K562 (cell line): Measurements from ENCODE around the gene DDAH2. TPM values are rescaled to one million over a fixed set of nuclear protein-coding genes. Genes with fewer than 3 reads are reported as not detected.

Experiments used
- ARID1B ChIP-seq: fragments of 450-650 bp; IDR thresholded peaks from 2 replicates; pipeline ENCODE4 v1.6.1; 2016; ENCODE audit warnings: antibody characterized with exemption, mild to moderate bottlenecking, inconsistent platforms
- CBFA2T2 ChIP-seq: fragments of 450-650 bp; conservative IDR thresholded peaks from 2 replicates; pipeline ENCODE4 v1.6.1; 2017; ENCODE audit warnings: mild to moderate bottlenecking
- EP300 ChIP-seq: IDR thresholded peaks from 2 replicates; pipeline ENCODE4 v1.6.1; 2012; ENCODE audit warnings: low read length, improper control_type of control experiment
- ETV5 ChIP-seq: sonication (generic); formaldehyde crosslinking; IDR thresholded peaks from 2 replicates; pipeline ENCODE4 v1.4.0; 2020; ENCODE audit warnings: low read depth, mild to moderate bottlenecking, missing genetic modification reagents
- L3MBTL2 ChIP-seq: fragments of 450-650 bp; IDR thresholded peaks from 2 replicates; pipeline ENCODE4 v1.6.1; 2016; ENCODE audit warnings: mild to moderate bottlenecking, moderate library complexity
- MTA3 ChIP-seq: fragments of 450-650 bp; formaldehyde crosslinking; IDR thresholded peaks from 2 replicates; pipeline ENCODE4 v1.6.1; 2017; ENCODE audit warnings: mild to moderate bottlenecking, borderline replicate concordance
- NONO ChIP-seq, 2 experiments: fragments of 200-400 bp in 1 of 2; fragments of 450-650 bp in 1 of 2; formaldehyde crosslinking in 1 of 2; IDR thresholded peaks; 2 replicates each; pipeline ENCODE4 v1.6.1; 2017; ENCODE audit warnings: low read depth in 2 of 2, mild to moderate bottlenecking in 2 of 2, moderate library complexity in 2 of 2, low read length in 1 of 2
- NR3C1 ChIP-seq: sonication (generic); formaldehyde crosslinking; IDR thresholded peaks from 2 replicates; pipeline ENCODE4 v1.8.1; 2022; ENCODE audit warnings: missing genetic modification reagents
- SPI1 ChIP-seq: IDR thresholded peaks from 2 replicates; pipeline ENCODE4 v1.6.1; 2011; ENCODE audit warnings: low read depth, low read length, control low read depth, borderline replicate concordance
- SRF ChIP-seq, 2 experiments: fragments of 250-450, 450-650 bp in 1 of 2; sonication (Bioruptor Pico) in 1 of 2; sonication (generic) in 1 of 2; formaldehyde crosslinking; IDR thresholded peaks; 2 replicates each; pipeline versions ENCODE4 v1.5.0 to v1.5.1; 2020 to 2022; ENCODE audit warnings: mild to moderate bottlenecking in 1 of 2, missing genetic modification reagents in 1 of 2
- ZBTB7A ChIP-seq: IDR thresholded peaks from 2 replicates; pipeline ENCODE4 v1.6.1; 2011; ENCODE audit warnings: low read depth, mild to moderate bottlenecking, low read length, moderate library complexity, borderline replicate concordance; ENCODE audit not compliant: control insufficient read depth
- ZC3H11A ChIP-seq: IDR thresholded peaks from 2 replicates; pipeline ENCODE4 v1.6.1; 2012; ENCODE audit warnings: low read depth, low read length, improper control_type of control experiment
- ZFX ChIP-seq: sonication (generic); formaldehyde crosslinking; IDR thresholded peaks from 2 replicates; pipeline ENCODE4 v1.8.0; 2022; ENCODE audit warnings: mild to moderate bottlenecking, missing genetic modification reagents, moderate library complexity
- ZKSCAN8 ChIP-seq: fragments of 200-800 bp; sonication (Bioruptor generic); IDR thresholded peaks from 2 replicates; pipeline ENCODE4 v1.6.1; 2016; ENCODE audit warnings: missing genetic modification characterization, missing compliant biosample characterization
- polyA plus RNA-seq, 8 experiments: library from polyadenylated mRNA; depleted of rRNA in 4 of 8; stranded (reverse) in 5 of 8; unstranded in 3 of 8; fragments of >200 nt; fragmentation: Nextera tagmentation in 2 of 8; fragmentation: Illumina TruSeq in 1 of 8; extraction: Ambion mirVana in 2 of 8; extraction: Trizol in 1 of 8; gene quantifications; 2 replicates each; pipeline versions ENCODE4 v1.2.1 to v1.2.3, GENCODE V29; 2011 to 2014; ENCODE audit warnings: inconsistent platforms in 1 of 8, missing spikeins in 1 of 8
- total RNA-seq, 7 experiments: library from RNA; depleted of rRNA in 6 of 7; stranded (reverse); fragments of >200 nt in 6 of 7; fragmentation: Illumina TruSeq in 2 of 7; extraction: Trizol in 2 of 7; gene quantifications; 2 replicates each; pipeline versions ENCODE4 v1.2.1 to v1.2.3, GENCODE V29; 2011 to 2021; ENCODE audit warnings: low replicate concordance in 1 of 7
- TF ChIP-seq, protein P1 (sequence below): sonication (generic); formaldehyde crosslinking; IDR thresholded peaks from 2 replicates; pipeline ENCODE4 v1.8.0; 2023; ENCODE audit warnings: mild to moderate bottlenecking, missing genetic modification reagents
- TF ChIP-seq, protein P2 (sequence below): fragments of 450-650 bp; IDR thresholded peaks from 2 replicates; pipeline ENCODE4 v1.7.0; 2016; ENCODE audit warnings: borderline replicate concordance
- TF ChIP-seq, protein P3 (sequence below): fragments of 250-450 bp; sonication (Bioruptor Pico); IDR thresholded peaks from 2 replicates; pipeline ENCODE4 v1.5.0; 2021; ENCODE audit warnings: mild to moderate bottlenecking, moderate library complexity
- TF ChIP-seq, protein P4 (sequence below): IDR thresholded peaks from 2 replicates; pipeline ENCODE4 v1.6.1; 2014; ENCODE audit warnings: antibody characterized with exemption

Gene DDAH2
- total and polyA plus RNA-seq, 9 of the 15 experiments (the other 6 are each of a cell fraction or from before 2014, with no cell fraction given), result 1.8 to 45.4 (median 21.4) TPM

DNA sequence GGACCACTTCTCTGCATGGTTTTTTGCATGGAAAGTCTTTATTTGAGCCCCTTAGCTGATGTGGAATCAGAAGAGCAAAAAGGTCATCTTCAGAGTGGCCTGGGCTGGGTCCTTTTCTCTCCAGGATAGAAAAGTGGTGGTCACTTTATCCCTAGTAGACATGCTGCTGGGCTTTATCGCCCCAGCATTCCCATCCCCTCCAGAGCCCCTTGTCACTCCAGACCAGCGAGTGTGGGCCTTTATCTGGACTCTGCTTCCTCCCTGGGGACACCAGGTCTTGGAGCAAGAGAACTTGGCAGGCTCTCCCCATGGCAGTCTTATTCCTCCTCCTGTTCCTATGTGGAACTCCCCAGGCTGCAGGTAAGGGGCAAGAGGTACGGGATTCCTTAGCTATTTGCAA is 22.5 kb downstream of the DDAH2 start, which contains the start of gene LY6G6F (continued):
- 0 out of 2 replicates have a peak, but pooled peaks have one; percentile 24 for TF ChIP-seq ZC3H11A
- TF ChIP-seq, protein P1, sequence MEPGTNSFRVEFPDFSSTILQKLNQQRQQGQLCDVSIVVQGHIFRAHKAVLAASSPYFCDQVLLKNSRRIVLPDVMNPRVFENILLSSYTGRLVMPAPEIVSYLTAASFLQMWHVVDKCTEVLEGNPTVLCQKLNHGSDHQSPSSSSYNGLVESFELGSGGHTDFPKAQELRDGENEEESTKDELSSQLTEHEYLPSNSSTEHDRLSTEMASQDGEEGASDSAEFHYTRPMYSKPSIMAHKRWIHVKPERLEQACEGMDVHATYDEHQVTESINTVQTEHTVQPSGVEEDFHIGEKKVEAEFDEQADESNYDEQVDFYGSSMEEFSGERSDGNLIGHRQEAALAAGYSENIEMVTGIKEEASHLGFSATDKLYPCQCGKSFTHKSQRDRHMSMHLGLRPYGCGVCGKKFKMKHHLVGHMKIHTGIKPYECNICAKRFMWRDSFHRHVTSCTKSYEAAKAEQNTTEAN (CRISPR knock-in tag), result no peak
- TF ChIP-seq CBFA2T2, result peak; percentile 56
- peak; percentile 47 for TF ChIP-seq ARID1B
- TF ChIP-seq ZFX (CRISPR knock-in tag), result 0 out of 2 replicates have a peak, but pooled peaks have one; percentile 12
- TF ChIP-seq ZBTB7A, result peak; percentile 53; the same call in 1 of the 2 replicates
- TF ChIP-seq ETV5 (CRISPR knock-in tag), result 0 out of 2 replicates have a peak, but pooled peaks have one; percentile 31
- peak; percentile 33; the same call in 1 of the 2 replicates for TF ChIP-seq L3MBTL2
- TF ChIP-seq NR3C1 (CRISPR knock-in tag), result no peak
- TF ChIP-seq, protein P2, sequence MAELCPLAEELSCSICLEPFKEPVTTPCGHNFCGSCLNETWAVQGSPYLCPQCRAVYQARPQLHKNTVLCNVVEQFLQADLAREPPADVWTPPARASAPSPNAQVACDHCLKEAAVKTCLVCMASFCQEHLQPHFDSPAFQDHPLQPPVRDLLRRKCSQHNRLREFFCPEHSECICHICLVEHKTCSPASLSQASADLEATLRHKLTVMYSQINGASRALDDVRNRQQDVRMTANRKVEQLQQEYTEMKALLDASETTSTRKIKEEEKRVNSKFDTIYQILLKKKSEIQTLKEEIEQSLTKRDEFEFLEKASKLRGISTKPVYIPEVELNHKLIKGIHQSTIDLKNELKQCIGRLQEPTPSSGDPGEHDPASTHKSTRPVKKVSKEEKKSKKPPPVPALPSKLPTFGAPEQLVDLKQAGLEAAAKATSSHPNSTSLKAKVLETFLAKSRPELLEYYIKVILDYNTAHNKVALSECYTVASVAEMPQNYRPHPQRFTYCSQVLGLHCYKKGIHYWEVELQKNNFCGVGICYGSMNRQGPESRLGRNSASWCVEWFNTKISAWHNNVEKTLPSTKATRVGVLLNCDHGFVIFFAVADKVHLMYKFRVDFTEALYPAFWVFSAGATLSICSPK, result no peak
- TF ChIP-seq MTA3, result no peak
- no peak for TF ChIP-seq NONO (IDR thresholded peaks at IDR 0.05; ENCODE audit: low read depth in 2 of 2, low read length in 1 of 2)
- peak; percentile 26; the same call in 1 of the 2 replicates for TF ChIP-seq EP300
- peak in 1 of 2 experiments; percentile 83; a peak in 1 of 4 replicates for TF ChIP-seq SRF (CRISPR knock-in tag; IDR thresholded peaks at IDR 0.05)
- TF ChIP-seq, protein P3, sequence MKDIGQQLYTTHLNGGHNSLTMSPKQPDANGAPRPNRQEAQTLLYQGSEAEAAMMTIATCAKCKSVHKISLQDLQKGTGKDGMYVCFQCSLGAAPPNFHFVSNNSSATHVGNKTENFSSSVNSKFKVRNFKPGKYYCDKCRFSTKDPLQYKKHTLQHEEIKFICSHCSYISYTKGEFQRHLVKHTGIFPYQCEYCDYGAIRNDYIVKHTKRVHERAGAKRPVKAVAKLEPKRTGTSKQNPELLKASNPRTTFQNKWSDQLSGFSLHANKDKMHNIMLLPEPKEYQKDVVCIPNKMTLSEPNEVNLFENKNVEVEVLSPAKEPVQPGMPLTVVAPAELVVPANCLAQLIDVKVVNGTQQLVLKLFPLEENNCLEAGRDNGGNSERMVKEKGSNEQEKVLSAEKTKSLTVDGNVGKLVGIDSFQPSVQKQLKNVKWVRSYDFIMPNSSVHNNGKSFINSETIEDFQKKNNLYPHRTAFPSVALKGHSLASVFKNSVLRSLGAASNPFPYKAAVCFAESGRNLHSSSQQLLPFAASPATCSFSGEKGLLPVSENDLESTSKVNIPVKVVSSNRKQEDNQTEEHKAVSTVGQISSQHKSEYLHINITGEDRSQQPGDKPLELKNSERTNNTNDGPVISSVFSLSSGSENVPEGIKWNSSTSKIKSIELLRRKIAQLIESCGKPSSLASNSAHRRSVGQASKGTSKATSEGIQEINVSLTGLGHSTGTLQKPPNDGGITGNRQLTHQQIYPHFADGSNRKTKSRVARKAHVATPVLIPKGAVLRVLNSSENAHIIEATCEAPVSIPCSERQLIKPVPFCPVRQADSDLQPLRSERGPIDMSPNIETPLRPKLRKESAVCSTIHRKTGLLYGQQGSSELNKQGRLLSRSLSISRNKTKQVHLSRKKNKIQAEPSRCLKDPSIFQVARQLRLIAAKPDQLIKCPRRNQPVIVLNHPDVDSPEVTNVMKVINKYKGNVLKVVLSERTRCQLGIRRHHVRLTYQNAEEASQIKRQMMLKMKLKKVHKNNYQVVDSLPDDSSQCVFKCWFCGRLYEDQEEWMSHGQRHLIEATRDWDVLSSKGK (CRISPR knock-in tag), result no peak
- no peak; the same call in 1 of the 2 replicates for TF ChIP-seq ZKSCAN8 (CRISPR knock-in tag)
- TF ChIP-seq, protein P4, sequence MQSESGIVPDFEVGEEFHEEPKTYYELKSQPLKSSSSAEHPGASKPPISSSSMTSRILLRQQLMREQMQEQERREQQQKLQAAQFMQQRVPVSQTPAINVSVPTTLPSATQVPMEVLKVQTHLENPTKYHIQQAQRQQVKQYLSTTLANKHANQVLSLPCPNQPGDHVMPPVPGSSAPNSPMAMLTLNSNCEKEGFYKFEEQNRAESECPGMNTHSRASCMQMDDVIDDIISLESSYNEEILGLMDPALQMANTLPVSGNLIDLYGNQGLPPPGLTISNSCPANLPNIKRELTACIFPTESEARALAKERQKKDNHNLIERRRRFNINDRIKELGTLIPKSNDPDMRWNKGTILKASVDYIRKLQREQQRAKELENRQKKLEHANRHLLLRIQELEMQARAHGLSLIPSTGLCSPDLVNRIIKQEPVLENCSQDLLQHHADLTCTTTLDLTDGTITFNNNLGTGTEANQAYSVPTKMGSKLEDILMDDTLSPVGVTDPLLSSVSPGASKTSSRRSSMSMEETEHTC, result no peak
- TF ChIP-seq SPI1, result peak; percentile 12; the same call in 1 of the 2 replicates
